ENCODE data around the gene FOXP3.

The FOXP3 gene

GRCh38 chrX:49214996-49215526 is 49.4 kb downstream of the FOXP3 start:
- DNase-seq (ENCODE audit: low read depth in 2 of 2): no peak

- DNase-seq (ENCODE audit: low read depth in 2 of 2): no peak
Observed at GRCh38 chrX:49214416-49214815, 50.1 kb downstream of the FOXP3 start.

DNA sequence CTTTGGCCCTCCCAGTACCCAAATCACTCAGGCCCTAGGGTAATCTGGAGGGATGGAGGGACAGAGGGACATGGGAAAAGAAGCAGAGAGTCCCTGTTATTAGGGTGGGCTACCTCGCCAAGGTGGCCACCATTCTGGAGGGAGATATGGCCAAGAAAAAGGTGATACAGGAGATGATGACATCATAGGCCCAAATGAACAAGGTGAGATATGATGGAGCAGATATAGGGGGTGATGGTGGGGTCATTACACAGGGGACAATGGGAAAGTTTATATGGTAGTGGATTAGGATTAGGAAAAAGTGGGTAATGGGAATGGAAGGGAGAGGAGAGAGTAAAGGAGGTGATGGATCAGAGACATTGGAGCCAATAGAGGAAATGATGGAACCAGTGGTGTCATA is 51.6 kb downstream of the FOXP3 start:
- DNase-seq (ENCODE audit: low read depth in 2 of 2): no peak

GRCh38 chrX:49212209-49212608 is 52.3 kb downstream of the FOXP3 start:
- DNase-seq (ENCODE audit: low read depth in 2 of 2): no peak

DNA sequence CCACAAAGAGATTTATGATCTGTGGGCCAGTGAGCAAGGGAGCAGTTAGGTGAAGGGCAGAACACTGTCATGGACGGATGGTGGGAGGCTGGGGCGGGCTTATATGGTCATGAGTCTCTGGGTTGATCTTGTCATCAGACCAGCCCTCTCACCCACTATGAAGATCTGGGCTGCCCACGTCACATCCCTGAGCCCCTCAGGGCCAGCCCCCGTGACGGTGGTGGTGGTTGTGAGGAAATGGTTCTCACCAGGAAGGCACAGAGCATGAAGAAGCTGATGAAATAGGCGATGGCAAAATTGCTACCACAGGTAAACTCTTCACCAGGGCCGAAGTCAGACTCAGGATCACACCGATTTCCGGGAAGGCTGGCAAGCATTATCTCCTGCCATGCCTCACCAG is 53.4 kb downstream of the FOXP3 start:
- DNase-seq (ENCODE audit: low read depth in 2 of 2): no peak

- no peak for DNase-seq (ENCODE audit: low read depth in 2 of 2)
Observed at GRCh38 chrX:49210406-49210805, 54.1 kb downstream of the FOXP3 start.

- no peak for DNase-seq (ENCODE audit: low read depth in 2 of 2)
Observed at GRCh38 chrX:49209434-49210251, 54.9 kb downstream of the FOXP3 start.

- no peak for DNase-seq (ENCODE audit: low read depth in 2 of 2)
Observed at GRCh38 chrX:49208399-49208798, 56.1 kb downstream of the FOXP3 start.

- DNase-seq (ENCODE audit: low read depth in 2 of 2): no peak
Observed at GRCh38 chrX:49206543-49206942, 58.0 kb downstream of the FOXP3 start.

GRCh38 chrX:49205443-49205842 is 59.1 kb downstream of the FOXP3 start:
- no peak for DNase-seq (ENCODE audit: low read depth in 2 of 2)

GRCh38 chrX:49204709-49205108 is 59.8 kb downstream of the FOXP3 start:
- DNase-seq (ENCODE audit: low read depth in 2 of 2): no peak

GRCh38 chrX:49204017-49204416 is 60.5 kb downstream of the FOXP3 start:
- DNase-seq (ENCODE audit: low read depth in 2 of 2): no peak

DNA sequence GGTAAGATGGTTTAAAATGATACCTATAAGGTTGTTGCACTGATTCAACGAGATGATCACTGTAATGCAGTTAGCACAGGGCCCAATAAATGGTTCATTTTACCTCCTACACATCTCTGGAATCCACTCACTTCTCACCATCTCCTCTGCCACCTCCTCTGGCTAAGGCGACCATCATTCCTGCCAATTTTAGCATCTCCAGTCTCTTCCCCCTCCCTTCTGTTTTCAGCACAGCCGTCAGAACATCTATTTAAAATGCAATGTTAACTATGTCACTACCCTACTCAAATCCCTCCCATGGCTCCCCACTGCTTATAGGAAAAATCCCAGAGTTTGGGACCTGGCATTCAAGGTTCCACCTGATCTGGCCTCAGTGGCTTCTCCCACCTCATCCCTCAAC is 61.0 kb downstream of the FOXP3 start:
- DNase-seq (ENCODE audit: low read depth in 2 of 2): no peak

- DNase-seq (ENCODE audit: low read depth in 2 of 2): no peak
Observed at GRCh38 chrX:49202022-49202421, 62.5 kb downstream of the FOXP3 start.

Measured in stimulated activated CD8-positive, alpha-beta memory T cell treated with anti-CD3 and anti-CD28 coated beads, Interleukin-2, amount 100 ng/mL, for 1 hour (primary cell).